ENCODE data around the gene P2RX3. TPM values are rescaled to one million over a fixed set of nuclear protein-coding genes. Genes with fewer than 3 reads are reported as not detected.

P2RX3 gene
- total RNA-seq, 2 experiments from 2014 or later = not detected

DNA sequence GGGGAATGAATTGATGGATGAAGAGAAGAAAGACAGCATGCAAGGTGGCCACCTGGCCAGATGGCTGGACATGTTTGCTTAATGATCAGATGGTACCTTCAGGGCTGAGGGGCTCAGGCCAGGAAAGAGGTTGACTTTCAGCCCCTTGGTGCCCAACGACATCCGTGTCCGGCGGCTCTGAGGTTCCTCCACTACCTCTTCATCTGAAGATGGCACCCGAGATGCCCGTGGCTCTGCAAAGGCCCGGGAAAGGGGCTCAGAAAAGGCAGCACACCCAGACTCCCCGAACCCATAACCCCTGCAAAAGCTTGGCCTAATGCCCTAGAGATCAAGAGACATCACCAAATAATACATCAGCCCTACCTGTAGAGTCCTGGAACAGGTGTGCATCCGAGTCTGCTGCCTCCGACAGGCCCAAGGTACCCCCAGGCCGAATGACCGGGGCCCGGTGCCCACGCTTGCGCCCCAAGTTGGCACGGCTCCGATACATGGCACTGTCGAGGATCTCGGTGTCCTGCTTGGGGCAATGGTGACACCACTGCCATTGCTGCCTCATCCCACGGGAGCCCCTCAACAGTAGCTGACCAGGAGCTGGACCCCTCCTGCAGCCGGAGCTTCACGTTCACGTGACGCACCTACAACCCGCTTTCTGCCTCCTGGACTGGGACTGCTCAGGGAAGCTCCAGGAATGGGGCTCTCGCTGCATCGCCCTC lies 36.3 kb upstream of the P2RX3 start:
- Histone ChIP-seq H3K4me2 (ENCODE audit: low read length) (no peak overlapping the region), H3K27ac (ENCODE audit: low read depth, low read length, poor library complexity, severe bottlenecking) (no peak overlapping the region), H3K79me2 (ENCODE audit: insufficient read depth, low read depth, low read length) (no peaks in the 10 kb centered on the region), H3K9me3 (ENCODE audit: low read length) (0 out of 2 replicates have a peak, but pooled peaks cover 4% of the 10 kb centered on the region), H4K20me1 (ENCODE audit: insufficient read depth, low read length) (no peaks in the 10 kb centered on the region), H3K4me3 (ENCODE audit: low read depth, low read length, poor library complexity, severe bottlenecking) (no peak overlapping the region), H2AFZ (ENCODE audit: low read length) (no peak overlapping the region), H3K4me1 (ENCODE audit: insufficient read depth, low read length, poor library complexity, severe bottlenecking) (no peaks in the 10 kb centered on the region), H3K36me3 (ENCODE audit: insufficient read depth, low read length) (peaks cover 13% of the 10 kb centered on the region; the same call in 1 of the 2 replicates), H3K9me2 (ENCODE audit: insufficient read depth, low read length) (no peaks in the 10 kb centered on the region)
- POLR2A ChIA-PET = no interaction called here
- CTCF ChIA-PET (ENCODE audit: unreplicated experiment) = no interaction called here
- intact Hi-C loops (cut with micrococcal nuclease; ENCODE audit: unreplicated experiment) = no loop called here
- TF ChIP-seq EZH2phosphoT487 (IDR thresholded peaks at IDR 0.05; ENCODE audit: borderline replicate concordance, low read depth, low read length) = no peak
- TF ChIP-seq, protein P1, sequence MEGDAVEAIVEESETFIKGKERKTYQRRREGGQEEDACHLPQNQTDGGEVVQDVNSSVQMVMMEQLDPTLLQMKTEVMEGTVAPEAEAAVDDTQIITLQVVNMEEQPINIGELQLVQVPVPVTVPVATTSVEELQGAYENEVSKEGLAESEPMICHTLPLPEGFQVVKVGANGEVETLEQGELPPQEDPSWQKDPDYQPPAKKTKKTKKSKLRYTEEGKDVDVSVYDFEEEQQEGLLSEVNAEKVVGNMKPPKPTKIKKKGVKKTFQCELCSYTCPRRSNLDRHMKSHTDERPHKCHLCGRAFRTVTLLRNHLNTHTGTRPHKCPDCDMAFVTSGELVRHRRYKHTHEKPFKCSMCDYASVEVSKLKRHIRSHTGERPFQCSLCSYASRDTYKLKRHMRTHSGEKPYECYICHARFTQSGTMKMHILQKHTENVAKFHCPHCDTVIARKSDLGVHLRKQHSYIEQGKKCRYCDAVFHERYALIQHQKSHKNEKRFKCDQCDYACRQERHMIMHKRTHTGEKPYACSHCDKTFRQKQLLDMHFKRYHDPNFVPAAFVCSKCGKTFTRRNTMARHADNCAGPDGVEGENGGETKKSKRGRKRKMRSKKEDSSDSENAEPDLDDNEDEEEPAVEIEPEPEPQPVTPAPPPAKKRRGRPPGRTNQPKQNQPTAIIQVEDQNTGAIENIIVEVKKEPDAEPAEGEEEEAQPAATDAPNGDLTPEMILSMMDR (conservative IDR thresholded peaks at IDR 0.05; ENCODE audit: low read length) = no peak
- DNase-seq (ENCODE audit: low spot score) = no peak
- no TSS peak for BruUV-seq (replicated peaks)

DNA sequence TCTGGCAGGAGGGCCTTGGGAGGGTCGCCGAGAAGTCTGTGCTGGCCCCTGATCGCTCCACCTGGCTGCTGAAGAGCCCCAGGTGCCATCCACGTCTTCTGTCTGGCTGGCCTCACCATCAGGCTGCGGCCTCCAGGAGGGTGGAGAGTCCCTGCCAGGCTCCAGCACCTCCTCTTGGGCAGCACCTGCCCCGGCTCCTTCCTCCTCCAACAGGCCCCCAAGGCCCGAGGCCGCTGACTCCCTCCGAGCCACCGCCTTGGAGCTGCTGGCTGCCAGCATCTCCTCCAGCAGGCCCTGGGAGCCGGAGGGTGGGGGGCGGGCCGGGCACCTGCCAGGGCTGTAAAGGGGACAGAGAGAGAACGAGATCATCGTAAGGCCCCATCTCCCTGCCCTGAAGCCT lies 35.7 kb upstream of the P2RX3 start:
- H3K4me1 ChIP-seq (ENCODE audit: insufficient read depth, low read length, poor library complexity, severe bottlenecking) = no peaks in the 10 kb centered on the region
- peaks cover 13% of the 10 kb centered on the region; the same call in 1 of the 2 replicates for H3K36me3 ChIP-seq (ENCODE audit: insufficient read depth, low read length)
- no peaks in the 10 kb centered on the region for H4K20me1 ChIP-seq (ENCODE audit: insufficient read depth, low read length)
- no peak overlapping the region for H2AFZ ChIP-seq (ENCODE audit: low read length)
- ChIA-PET CTCF (ENCODE audit: unreplicated experiment) (no interaction called here), POLR2A (no interaction called here)
- TF ChIP-seq EZH2phosphoT487 (IDR thresholded peaks at IDR 0.05; ENCODE audit: borderline replicate concordance, low read depth, low read length) = no peak
- TF ChIP-seq, protein P1 (conservative IDR thresholded peaks at IDR 0.05; ENCODE audit: low read length) = no peak
- no peaks in the 10 kb centered on the region for H3K79me2 ChIP-seq (ENCODE audit: insufficient read depth, low read depth, low read length)
- H3K4me2 ChIP-seq (ENCODE audit: low read length) = no peak overlapping the region
- DNase-seq (ENCODE audit: low spot score) = no peak
- no peak overlapping the region for H3K27ac ChIP-seq (ENCODE audit: low read depth, low read length, poor library complexity, severe bottlenecking)
- H3K9me2 ChIP-seq (ENCODE audit: insufficient read depth, low read length) = no peaks in the 10 kb centered on the region
- BruUV-seq (replicated peaks) = no TSS peak
- H3K9me3 ChIP-seq (ENCODE audit: low read length) = 0 out of 2 replicates have a peak, but pooled peaks cover 4% of the 10 kb centered on the region
- no peak overlapping the region for H3K4me3 ChIP-seq (ENCODE audit: low read depth, low read length, poor library complexity, severe bottlenecking)
- intact Hi-C loops (cut with micrococcal nuclease; ENCODE audit: unreplicated experiment) = no loop called here

DNA sequence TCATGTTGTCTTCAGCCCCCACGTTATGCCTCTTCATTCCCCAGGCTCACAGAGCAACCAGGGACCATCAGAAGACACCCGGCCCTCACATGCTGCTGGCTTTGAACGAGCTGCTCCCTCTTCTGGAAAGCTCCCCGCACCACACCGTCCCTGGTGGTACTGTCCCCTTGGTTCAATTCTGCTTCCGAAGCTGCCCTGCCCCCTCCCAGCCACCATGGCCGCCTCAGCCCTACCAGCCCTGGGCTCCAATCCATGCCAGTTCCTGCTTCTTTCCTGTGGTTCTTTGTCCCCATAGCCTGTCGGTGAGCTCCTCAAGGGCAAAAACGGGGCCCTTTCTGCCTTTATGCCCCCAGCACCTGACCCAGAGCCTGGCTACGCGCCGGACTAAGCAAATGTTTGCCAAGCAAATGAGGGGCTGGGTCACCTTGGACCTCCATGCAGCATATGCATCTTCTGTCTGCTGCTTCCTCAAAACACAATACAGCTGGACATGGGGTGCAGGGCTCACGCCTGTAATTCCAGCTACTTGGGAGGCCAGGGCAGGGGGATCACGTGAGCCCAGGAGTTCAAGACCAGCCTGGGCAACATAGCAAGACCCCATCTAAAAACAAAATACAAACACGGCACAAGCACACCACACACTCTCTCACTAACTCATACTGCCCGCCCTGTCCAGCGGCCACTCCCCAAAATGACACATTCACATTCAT lies 34.7 kb upstream of the P2RX3 start:
- intact Hi-C loops (cut with micrococcal nuclease; ENCODE audit: unreplicated experiment) = no loop called here
- CTCF ChIA-PET (ENCODE audit: unreplicated experiment) = no interaction called here

More for the DNA sequence above, 34.7 kb upstream of the P2RX3 start:
- Histone ChIP-seq H3K4me3 (ENCODE audit: low read depth, low read length, poor library complexity, severe bottlenecking) (no peak overlapping the region), H2AFZ (ENCODE audit: low read length) (no peak overlapping the region), H3K36me3 (ENCODE audit: insufficient read depth, low read length) (peaks cover 13% of the 10 kb centered on the region; the same call in 1 of the 2 replicates), H3K79me2 (ENCODE audit: insufficient read depth, low read depth, low read length) (no peaks in the 10 kb centered on the region), H3K9me3 (ENCODE audit: low read length) (0 out of 2 replicates have a peak, but pooled peaks cover 4% of the 10 kb centered on the region), H3K9me2 (ENCODE audit: insufficient read depth, low read length) (no peaks in the 10 kb centered on the region), H4K20me1 (ENCODE audit: insufficient read depth, low read length) (no peaks in the 10 kb centered on the region), H3K4me2 (ENCODE audit: low read length) (no peak overlapping the region), H3K4me1 (ENCODE audit: insufficient read depth, low read length, poor library complexity, severe bottlenecking) (no peaks in the 10 kb centered on the region), H3K27ac (ENCODE audit: low read depth, low read length, poor library complexity, severe bottlenecking) (no peak overlapping the region)
- no peak for DNase-seq (ENCODE audit: low spot score)
- no TSS peak for BruUV-seq (replicated peaks)
- POLR2A ChIA-PET = no interaction called here
- TF ChIP-seq, protein P1 (conservative IDR thresholded peaks at IDR 0.05; ENCODE audit: low read length) = no peak
